Ovary (tissue), 3 donors: Measurements from ENCODE around the gene PPP2R5A.

Source experiments
- EP300 ChIP-seq: sonication (generic); formaldehyde crosslinking; IDR thresholded peaks from one replicate; pipeline ENCODE4 v1.6.1; 2017; ENCODE audit warnings: antibody characterized with exemption
- POLR2A ChIP-seq: fragments of 450-650 bp; IDR thresholded peaks from one replicate; pipeline ENCODE4 v1.6.1; 2017; ENCODE audit warnings: antibody characterized with exemption, mild to moderate bottlenecking, moderate library complexity
- TF ChIP-seq, protein P1 (sequence below), 3 donors: fragments of 450-650 bp in 2 of 3; fragments of 200-600 bp in 1 of 3; IDR thresholded peaks; one replicate each; pipeline versions ENCODE4 v1.5.1 to v1.8.0; 2016 to 2022; ENCODE audit warnings: antibody characterized with exemption in 3 of 3, mild to moderate bottlenecking in 1 of 3
- donor health status: DM: no; HTN: no; CAD: no.

- TF ChIP-seq, protein P1, sequence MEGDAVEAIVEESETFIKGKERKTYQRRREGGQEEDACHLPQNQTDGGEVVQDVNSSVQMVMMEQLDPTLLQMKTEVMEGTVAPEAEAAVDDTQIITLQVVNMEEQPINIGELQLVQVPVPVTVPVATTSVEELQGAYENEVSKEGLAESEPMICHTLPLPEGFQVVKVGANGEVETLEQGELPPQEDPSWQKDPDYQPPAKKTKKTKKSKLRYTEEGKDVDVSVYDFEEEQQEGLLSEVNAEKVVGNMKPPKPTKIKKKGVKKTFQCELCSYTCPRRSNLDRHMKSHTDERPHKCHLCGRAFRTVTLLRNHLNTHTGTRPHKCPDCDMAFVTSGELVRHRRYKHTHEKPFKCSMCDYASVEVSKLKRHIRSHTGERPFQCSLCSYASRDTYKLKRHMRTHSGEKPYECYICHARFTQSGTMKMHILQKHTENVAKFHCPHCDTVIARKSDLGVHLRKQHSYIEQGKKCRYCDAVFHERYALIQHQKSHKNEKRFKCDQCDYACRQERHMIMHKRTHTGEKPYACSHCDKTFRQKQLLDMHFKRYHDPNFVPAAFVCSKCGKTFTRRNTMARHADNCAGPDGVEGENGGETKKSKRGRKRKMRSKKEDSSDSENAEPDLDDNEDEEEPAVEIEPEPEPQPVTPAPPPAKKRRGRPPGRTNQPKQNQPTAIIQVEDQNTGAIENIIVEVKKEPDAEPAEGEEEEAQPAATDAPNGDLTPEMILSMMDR (IDR thresholded peaks at IDR 0.05): no peak
- TF ChIP-seq POLR2A (no peak), EP300 (no peak)
Observed at GRCh38 chr1:212241957-212242287, 43.3 kb upstream of the PPP2R5A start.
